Activated naive CD8-positive, alpha-beta T cell treated with anti-CD3 and anti-CD28 coated beads, Interleukin-2, amount 50 U/mL, for 24 hours (primary cell): ENCODE results near the gene MLLT3.

Source experiments
- ATAC-seq: fragments of 150-1000 bp; cut with Tn5 transposase; one replicate; pipeline ENCODE4 v1.10.0; 2021
- DNase-seq: peaks from one replicate; pipeline ENCODE4 v3.0.0; 2021
- H3K27ac Mint-ChIP-seq: one replicate; pipeline ENCODE4 v1.8.0; 2021; ENCODE audit warnings: mild to moderate bottlenecking, mixed read lengths
- H3K27me3 Mint-ChIP-seq: one replicate; pipeline ENCODE4 v1.8.0; 2021; ENCODE audit warnings: mixed read lengths
- H3K36me3 Mint-ChIP-seq: one replicate; pipeline ENCODE4 v1.8.0; 2021; ENCODE audit warnings: low read depth, mixed read lengths
- H3K4me1 Mint-ChIP-seq: one replicate; pipeline ENCODE4 v1.8.0; 2021; ENCODE audit warnings: mixed read lengths
- H3K4me3 Mint-ChIP-seq: one replicate; pipeline ENCODE4 v1.8.0; 2021; ENCODE audit warnings: mild to moderate bottlenecking, moderate library complexity, mixed read lengths
- H3K9me3 Mint-ChIP-seq: one replicate; pipeline ENCODE4 v1.8.0; 2021; ENCODE audit warnings: mixed read lengths

MLLT3 gene

GRCh38 chr9:20363233-20363632 is 259.1 kb downstream of the MLLT3 start:
- H3K27me3 Mint-ChIP-seq: no peaks in the 10 kb centered on the region
- peaks cover 51% of the 10 kb centered on the region for H3K4me1 Mint-ChIP-seq
- peaks cover 38% of the 10 kb centered on the region for H3K36me3 Mint-ChIP-seq
- DNase-seq (no peak), ATAC-seq (no peak)
- H3K4me3 Mint-ChIP-seq: no peak overlapping the region
- no peaks in the 10 kb centered on the region for H3K9me3 Mint-ChIP-seq
- H3K27ac Mint-ChIP-seq: no peak overlapping the region

GRCh38 chr9:20361656-20362570 is 260.4 kb downstream of the MLLT3 start:
- peak overlapping the region; percentile 57 for H3K27ac Mint-ChIP-seq
- no peak overlapping the region for H3K4me3 Mint-ChIP-seq
- no peaks in the 10 kb centered on the region for H3K27me3 Mint-ChIP-seq
- peaks cover 35% of the 10 kb centered on the region for H3K36me3 Mint-ChIP-seq
- no peaks in the 10 kb centered on the region for H3K9me3 Mint-ChIP-seq
- peak; percentile 42 for ATAC-seq
- no peak for DNase-seq
- peaks cover 61% of the 10 kb centered on the region for H3K4me1 Mint-ChIP-seq

GRCh38 chr9:20361229-20361628 is 261.1 kb downstream of the MLLT3 start:
- H3K36me3 Mint-ChIP-seq: peaks cover 35% of the 10 kb centered on the region
- peak overlapping the region; percentile 57 for H3K27ac Mint-ChIP-seq
- no peaks in the 10 kb centered on the region for H3K9me3 Mint-ChIP-seq
- ATAC-seq (no peak), DNase-seq (no peak)
- no peak overlapping the region for H3K4me3 Mint-ChIP-seq
- H3K4me1 Mint-ChIP-seq: peaks cover 68% of the 10 kb centered on the region
- H3K27me3 Mint-ChIP-seq: no peaks in the 10 kb centered on the region

GRCh38 chr9:20358207-20358606 is 264.1 kb downstream of the MLLT3 start:
- Mint-ChIP-seq H3K4me1 (peaks cover 92% of the 10 kb centered on the region), H3K4me3 (peak overlapping the region; percentile 36), H3K9me3 (no peaks in the 10 kb centered on the region), H3K27me3 (no peaks in the 10 kb centered on the region), H3K27ac (peak overlapping the region; percentile 75), H3K36me3 (peaks cover 33% of the 10 kb centered on the region)
- peak; percentile 78 for ATAC-seq
- no peak for DNase-seq

GRCh38 chr9:20357037-20357432 is 265.3 kb downstream of the MLLT3 start:
- Mint-ChIP-seq H3K27me3 (no peaks in the 10 kb centered on the region), H3K27ac (no peak overlapping the region), H3K9me3 (no peaks in the 10 kb centered on the region), H3K36me3 (peaks cover 37% of the 10 kb centered on the region), H3K4me1 (peaks cover 84% of the 10 kb centered on the region), H3K4me3 (no peak overlapping the region)
- no peak for DNase-seq
- ATAC-seq: no peak

GRCh38 chr9:20356403-20357036 is 265.8 kb downstream of the MLLT3 start:
- no peak overlapping the region for H3K4me3 Mint-ChIP-seq
- peak overlapping the region; percentile 35 for H3K27ac Mint-ChIP-seq
- ATAC-seq (no peak), DNase-seq (peak; percentile 51)
- H3K4me1 Mint-ChIP-seq: peaks cover 81% of the 10 kb centered on the region
- no peaks in the 10 kb centered on the region for H3K9me3 Mint-ChIP-seq
- H3K27me3 Mint-ChIP-seq: no peaks in the 10 kb centered on the region
- peaks cover 40% of the 10 kb centered on the region for H3K36me3 Mint-ChIP-seq

- Mint-ChIP-seq H3K27me3 (no peaks in the 10 kb centered on the region), H3K36me3 (peaks cover 38% of the 10 kb centered on the region), H3K27ac (peak overlapping the region; percentile 28), H3K4me1 (peaks cover 70% of the 10 kb centered on the region), H3K4me3 (no peak overlapping the region), H3K9me3 (no peaks in the 10 kb centered on the region)
- DNase-seq (no peak), ATAC-seq (peak; percentile 58)
Measured at GRCh38 chr9:20355022-20355421, 267.3 kb downstream of the MLLT3 start.

GRCh38 chr9:20353931-20354652 is 268.2 kb downstream of the MLLT3 start:
- Mint-ChIP-seq H3K9me3 (no peaks in the 10 kb centered on the region), H3K36me3 (peaks cover 29% of the 10 kb centered on the region), H3K4me3 (no peak overlapping the region), H3K27me3 (no peaks in the 10 kb centered on the region), H3K4me1 (peaks cover 61% of the 10 kb centered on the region), H3K27ac (peak overlapping the region; percentile 6)
- ATAC-seq (no peak), DNase-seq (no peak)

GRCh38 chr9:20353524-20353923 is 268.8 kb downstream of the MLLT3 start:
- no peak overlapping the region for H3K27ac Mint-ChIP-seq
- H3K4me1 Mint-ChIP-seq: peaks cover 57% of the 10 kb centered on the region
- no peaks in the 10 kb centered on the region for H3K27me3 Mint-ChIP-seq
- no peak overlapping the region for H3K4me3 Mint-ChIP-seq
- DNase-seq (no peak), ATAC-seq (no peak)
- H3K36me3 Mint-ChIP-seq: peaks cover 26% of the 10 kb centered on the region
- no peaks in the 10 kb centered on the region for H3K9me3 Mint-ChIP-seq

GRCh38 chr9:20352591-20352990 is 269.7 kb downstream of the MLLT3 start:
- ATAC-seq: no peak
- H3K27ac Mint-ChIP-seq: no peak overlapping the region
- H3K4me3 Mint-ChIP-seq: no peak overlapping the region
- no peaks in the 10 kb centered on the region for H3K9me3 Mint-ChIP-seq
- peaks cover 48% of the 10 kb centered on the region for H3K4me1 Mint-ChIP-seq
- DNase-seq: no peak
- no peaks in the 10 kb centered on the region for H3K27me3 Mint-ChIP-seq
- peaks cover 22% of the 10 kb centered on the region for H3K36me3 Mint-ChIP-seq

GRCh38 chr9:20351715-20352114 is 270.6 kb downstream of the MLLT3 start:
- H3K27ac Mint-ChIP-seq: no peak overlapping the region
- H3K4me1 Mint-ChIP-seq: peaks cover 39% of the 10 kb centered on the region
- H3K36me3 Mint-ChIP-seq: peaks cover 24% of the 10 kb centered on the region
- DNase-seq (no peak), ATAC-seq (no peak)
- no peak overlapping the region for H3K4me3 Mint-ChIP-seq
- H3K9me3 Mint-ChIP-seq: no peaks in the 10 kb centered on the region
- no peaks in the 10 kb centered on the region for H3K27me3 Mint-ChIP-seq

- Mint-ChIP-seq H3K36me3 (peaks cover 36% of the 10 kb centered on the region), H3K4me3 (no peak overlapping the region), H3K27me3 (no peaks in the 10 kb centered on the region), H3K27ac (no peak overlapping the region), H3K4me1 (peaks cover 21% of the 10 kb centered on the region), H3K9me3 (no peaks in the 10 kb centered on the region)
- DNase-seq: no peak
- no peak for ATAC-seq
Measured at GRCh38 chr9:20349568-20349967, 272.7 kb downstream of the MLLT3 start.

GRCh38 chr9:20343325-20343724 is 279.0 kb downstream of the MLLT3 start:
- Mint-ChIP-seq H3K36me3 (peaks cover 17% of the 10 kb centered on the region), H3K4me3 (no peak overlapping the region), H3K27ac (no peak overlapping the region), H3K27me3 (no peaks in the 10 kb centered on the region), H3K9me3 (peaks cover 1% of the 10 kb centered on the region), H3K4me1 (peaks cover 18% of the 10 kb centered on the region)
- DNase-seq (no peak), ATAC-seq (no peak)

- Mint-ChIP-seq H3K4me3 (no peak overlapping the region), H3K27ac (no peak overlapping the region)
- ATAC-seq: no peak
Measured at GRCh38 chr9:20340511-20340861, 281.8 kb downstream of the MLLT3 start.

More at GRCh38 chr9:20340511-20340861, 281.8 kb downstream of the MLLT3 start:
- peaks cover 5% of the 10 kb centered on the region for H3K9me3 Mint-ChIP-seq
- H3K27me3 Mint-ChIP-seq: no peaks in the 10 kb centered on the region
- DNase-seq: no peak
- H3K4me1 Mint-ChIP-seq: peaks cover 25% of the 10 kb centered on the region
- H3K36me3 Mint-ChIP-seq: peaks cover 6% of the 10 kb centered on the region
